Body of pancreas (tissue), 4 donors: ENCODE data around the gene RBM20. TPM values are rescaled to one million over a fixed set of nuclear protein-coding genes. Genes with fewer than 3 reads are reported as not detected.

Experiments
- ATAC-seq: fragments of 150-250 bp; one replicate; pipeline ENCODE4 v1.9.1; 2016
- DNase-seq, 4 donors: peaks; one replicate each; pipeline ENCODE4 v3.0.0-alpha.2; 2019
- H3K27ac ChIP-seq, 4 donors: fragments of 200-600 bp; sonication (generic); 1 replicate in 3 of 4; 2 replicates in 1 of 4; pipeline versions ENCODE4 v1.5.1 to v1.6.1; 2016 to 2019; ENCODE audit warnings: mild to moderate bottlenecking in 1 of 4, mixed read lengths in 1 of 4, moderate library complexity in 1 of 4
- H3K27me3 ChIP-seq, 2 donors: fragments of 200-600 bp; sonication (generic); one replicate each; pipeline ENCODE4 v1.6.0; 2016; ENCODE audit warnings: mild to moderate bottlenecking in 1 of 2
- H3K36me3 ChIP-seq, 2 donors: fragments of 200-600 bp; sonication (generic); replicated peaks in 1 of 2; 2 replicates each; pipeline ENCODE4 v1.5.1; 2016; ENCODE audit warnings: low read depth in 2 of 2; ENCODE audit not compliant: insufficient read depth in 1 of 2
- H3K4me1 ChIP-seq: fragments of 200-600 bp; sonication (generic); one replicate; pipeline ENCODE4 v1.6.0; 2016
- H3K4me3 ChIP-seq, 2 donors: fragments of 200-600 bp; sonication (generic); 1 replicate in 1 of 2; 2 replicates in 1 of 2; pipeline ENCODE4 v1.5.1; 2016 to 2019
- H3K9me3 ChIP-seq, 3 donors: fragments of 200-600 bp; sonication (generic); 1 replicate in 2 of 3; 2 replicates in 1 of 3; pipeline ENCODE4 v1.5.1; 2016
- CTCF ChIP-seq, 7 experiments: fragments of 450-650 bp in 4 of 7; fragments of 200-600 bp in 3 of 7; sonication (generic) in 3 of 7; IDR thresholded peaks; one replicate each; pipeline ENCODE4 v1.5.1; 2016 to 2019; ENCODE audit warnings: antibody characterized with exemption in 7 of 7
- POLR2A ChIP-seq, 3 donors: fragments of 450-650 bp; IDR thresholded peaks; one replicate each; pipeline ENCODE4 v1.6.1; 2016; ENCODE audit warnings: antibody characterized with exemption in 3 of 3, mild to moderate bottlenecking in 2 of 3
- WGBS, 2 donors: methylation state at CpG; one replicate each; pipeline ENCODE4 v1.1.5; 2017; 5-methylcytosine and 5-hydroxymethylcytosine counted together
- intact Hi-C: fragments of 100-400 bp; cut with DNase I; formaldehyde crosslinking; loops from one replicate; pipeline ENCODE4 v1.15.1; 2023
- total RNA-seq, 2 donors: library from RNA; depleted of rRNA; stranded (reverse); fragments of >200 nt; gene quantifications; one replicate each; pipeline ENCODE4 v1.1.0, GENCODE V29; 2016

Gene RBM20
- total RNA-seq, 2 donors from 2014 or later: 14.5 to 39.4 TPM

GRCh38 chr10:110818311-110819256 is 174.4 kb downstream of the RBM20 start:
- no peaks in the 10 kb centered on the region for H3K9me3 ChIP-seq
- intact Hi-C loops: no loop called here
- H3K4me1 ChIP-seq: peaks cover 61% of the 10 kb centered on the region
- H3K27me3 ChIP-seq: no peaks in the 10 kb centered on the region
- WGBS, 2 donors: 64 to 68% methylated on average over 8 of the region's 8 CpGs
- H3K4me3 ChIP-seq: no peak overlapping the region
- H3K27ac ChIP-seq: peak overlapping the region; percentile 56 to 85 (median 78)
- TF ChIP-seq POLR2A (IDR thresholded peaks at IDR 0.05) (no peak), CTCF (IDR thresholded peaks at IDR 0.05) (no peak)
- no peaks in the 10 kb centered on the region for H3K36me3 ChIP-seq
- DNase-seq: peak; percentile 82 to 92 (median 88)
- ATAC-seq: peak; percentile 85

- Histone ChIP-seq H3K4me1 (peaks cover 77% of the 10 kb centered on the region), H3K4me3 (no peak overlapping the region), H3K36me3 (no peaks in the 10 kb centered on the region), H3K27ac (peak overlapping the region; percentile 56 to 85 (median 78)), H3K27me3 (no peaks in the 10 kb centered on the region), H3K9me3 (no peaks in the 10 kb centered on the region)
- intact Hi-C loops: no loop called here
- no peak for TF ChIP-seq POLR2A (IDR thresholded peaks at IDR 0.05)
- TF ChIP-seq CTCF (IDR thresholded peaks at IDR 0.05): no peak
- no peak for ATAC-seq
- peak in 3 of 4 donors; percentile 48 to 56 (median 54) for DNase-seq
- WGBS, 2 donors: 15 to 24% methylated on average over 8 of the region's 8 CpGs
These were observed 176.2 kb downstream of the RBM20 start for GRCh38 chr10:110820321-110820814.

GRCh38 chr10:110821508-110821907 is 177.4 kb downstream of the RBM20 start:
- TF ChIP-seq CTCF (IDR thresholded peaks at IDR 0.05): no peak
- no peak for TF ChIP-seq POLR2A (IDR thresholded peaks at IDR 0.05)
- no peak for DNase-seq
- peak overlapping the region in 3 of 4 donors; percentile 74 to 85 (median 75) for H3K27ac ChIP-seq
- H3K4me3 ChIP-seq: no peak overlapping the region
- intact Hi-C loops: no loop called here
- 68 to 89% methylated on average over 3 to 7 of the region's 7 CpGs for WGBS, 2 donors
- H3K9me3 ChIP-seq: no peaks in the 10 kb centered on the region
- no peak for ATAC-seq
- no peaks in the 10 kb centered on the region for H3K36me3 ChIP-seq
- H3K27me3 ChIP-seq: no peaks in the 10 kb centered on the region
- peaks cover 77% of the 10 kb centered on the region for H3K4me1 ChIP-seq

GRCh38 chr10:110822035-110822711 is 178.0 kb downstream of the RBM20 start:
- no peak for DNase-seq
- Histone ChIP-seq H3K27me3 (no peaks in the 10 kb centered on the region), H3K27ac (peak overlapping the region; percentile 34 to 85 (median 74)), H3K9me3 (no peaks in the 10 kb centered on the region), H3K36me3 (no peaks in the 10 kb centered on the region), H3K4me1 (peaks cover 76% of the 10 kb centered on the region), H3K4me3 (no peak overlapping the region)
- intact Hi-C loops: no loop called here
- no peak for ATAC-seq
- TF ChIP-seq POLR2A (IDR thresholded peaks at IDR 0.05): no peak
- no peak for TF ChIP-seq CTCF (IDR thresholded peaks at IDR 0.05)
- 22 to 33% methylated on average over 4 of the region's 4 CpGs for WGBS, 2 donors
